Measurements from ENCODE around the gene ZCCHC14.
"Not testable (repeated sequence)": the region's sequence is repeated elsewhere in the genome, so short reads cannot be mapped to it uniquely, and the experiment has no call there.

ZCCHC14 gene

DNA sequence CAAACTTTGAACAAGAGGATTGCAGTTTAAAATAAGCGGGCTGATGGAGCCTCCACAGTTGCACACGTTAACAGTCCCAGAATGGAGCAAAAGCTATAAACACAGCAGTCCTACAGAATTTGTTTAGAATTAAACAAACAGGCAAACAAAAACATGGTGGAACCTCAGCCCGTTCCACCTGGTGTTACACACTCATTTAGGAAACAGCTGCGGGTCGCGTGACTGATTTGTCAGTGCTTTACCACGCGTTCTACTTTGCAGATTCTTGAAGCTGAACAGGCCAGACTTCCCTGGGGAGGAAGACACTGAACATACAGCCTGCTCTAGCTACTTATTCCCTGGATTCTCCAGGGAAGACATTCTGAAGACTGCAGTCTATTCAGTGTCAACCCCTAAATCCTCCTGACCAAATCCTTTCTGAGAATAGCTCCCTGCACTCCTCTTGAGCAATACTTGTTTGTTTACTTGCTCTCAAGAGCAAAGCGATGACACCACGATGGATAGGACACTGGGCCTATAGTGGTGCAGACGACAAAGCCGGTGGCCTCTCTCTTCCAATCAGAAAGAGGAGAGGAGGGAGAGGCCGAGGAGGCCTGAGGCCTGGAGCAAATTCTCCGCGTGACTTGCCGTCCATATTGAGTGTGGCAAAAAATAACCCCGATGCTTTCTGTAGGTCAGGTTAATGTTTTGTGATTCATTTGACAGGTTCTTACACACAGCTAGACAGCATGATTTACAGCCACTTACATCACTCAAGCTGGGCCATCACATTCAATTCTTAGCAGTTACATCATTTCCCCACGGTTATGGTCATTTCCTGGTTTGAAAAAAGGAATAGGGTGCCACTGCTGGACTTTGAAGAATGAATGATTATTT, 104.6 kb downstream of the ZCCHC14 start:
- H4K20me1 ChIP-seq (ENCODE audit: insufficient read depth): no peaks in the 10 kb centered on the region
- peak overlapping the region; percentile 49 for H2AFZ ChIP-seq (ENCODE audit: low read depth)
- peaks cover 24% of the 10 kb centered on the region for H3K4me1 ChIP-seq (ENCODE audit: low read depth, poor library complexity, severe bottlenecking)
- H3K36me3 ChIP-seq (ENCODE audit: insufficient read depth): no peaks in the 10 kb centered on the region
- peak overlapping the region; percentile 3; the same call in 1 of the 2 replicates for H3K9ac ChIP-seq
- H3K27ac ChIP-seq: peak overlapping the region; percentile 64
- TF ChIP-seq, protein P1, sequence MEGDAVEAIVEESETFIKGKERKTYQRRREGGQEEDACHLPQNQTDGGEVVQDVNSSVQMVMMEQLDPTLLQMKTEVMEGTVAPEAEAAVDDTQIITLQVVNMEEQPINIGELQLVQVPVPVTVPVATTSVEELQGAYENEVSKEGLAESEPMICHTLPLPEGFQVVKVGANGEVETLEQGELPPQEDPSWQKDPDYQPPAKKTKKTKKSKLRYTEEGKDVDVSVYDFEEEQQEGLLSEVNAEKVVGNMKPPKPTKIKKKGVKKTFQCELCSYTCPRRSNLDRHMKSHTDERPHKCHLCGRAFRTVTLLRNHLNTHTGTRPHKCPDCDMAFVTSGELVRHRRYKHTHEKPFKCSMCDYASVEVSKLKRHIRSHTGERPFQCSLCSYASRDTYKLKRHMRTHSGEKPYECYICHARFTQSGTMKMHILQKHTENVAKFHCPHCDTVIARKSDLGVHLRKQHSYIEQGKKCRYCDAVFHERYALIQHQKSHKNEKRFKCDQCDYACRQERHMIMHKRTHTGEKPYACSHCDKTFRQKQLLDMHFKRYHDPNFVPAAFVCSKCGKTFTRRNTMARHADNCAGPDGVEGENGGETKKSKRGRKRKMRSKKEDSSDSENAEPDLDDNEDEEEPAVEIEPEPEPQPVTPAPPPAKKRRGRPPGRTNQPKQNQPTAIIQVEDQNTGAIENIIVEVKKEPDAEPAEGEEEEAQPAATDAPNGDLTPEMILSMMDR (conservative IDR thresholded peaks at IDR 0.05; ENCODE audit: low read depth, low read length): no peak
- peak overlapping the region; percentile 46 for H3K4me2 ChIP-seq
- no peak overlapping the region for H3K4me3 ChIP-seq (IDR thresholded peaks at IDR 0.05; ENCODE audit: insufficient read depth, low read depth, low read length)
- H3K79me2 ChIP-seq (ENCODE audit: insufficient read depth, low read depth): peaks cover 4% of the 10 kb centered on the region; the same call in 1 of the 2 replicates
- no peaks in the 10 kb centered on the region for H3K27me3 ChIP-seq (ENCODE audit: insufficient read depth, low read depth)

DNA sequence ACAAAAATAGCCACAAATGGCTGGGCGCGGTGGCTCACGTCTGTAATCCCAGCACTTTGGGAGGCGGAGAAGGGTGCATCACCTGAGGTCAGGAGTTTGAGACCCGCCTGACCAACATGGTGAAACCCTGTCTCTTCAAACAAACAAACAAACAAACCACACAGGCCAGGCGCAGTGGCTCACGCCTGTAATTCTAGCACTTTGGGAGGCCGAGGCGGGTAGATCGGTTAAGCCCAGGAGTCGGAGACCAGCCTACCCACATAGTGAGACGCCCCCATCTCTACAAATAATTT, 108.0 kb downstream of the ZCCHC14 start:
- H2AFZ ChIP-seq (ENCODE audit: low read depth): peak overlapping the region; percentile 81; the same call in 1 of the 2 replicates
- not testable (repeated sequence) for H3K27me3 ChIP-seq (ENCODE audit: insufficient read depth, low read depth); H4K20me1 ChIP-seq (ENCODE audit: insufficient read depth); H3K36me3 ChIP-seq (ENCODE audit: insufficient read depth); H3K4me3 ChIP-seq (IDR thresholded peaks at IDR 0.05; ENCODE audit: insufficient read depth, low read depth, low read length)
- peak overlapping the region; percentile 64 for H3K4me2 ChIP-seq
- peaks cover 44% of the 10 kb centered on the region for H3K4me1 ChIP-seq (ENCODE audit: low read depth, poor library complexity, severe bottlenecking)
- H3K9ac ChIP-seq: peak overlapping the region; percentile 73
- peaks cover 32% of the 10 kb centered on the region for H3K79me2 ChIP-seq (ENCODE audit: insufficient read depth, low read depth)
- H3K27ac ChIP-seq: peak overlapping the region; percentile 77

DNA sequence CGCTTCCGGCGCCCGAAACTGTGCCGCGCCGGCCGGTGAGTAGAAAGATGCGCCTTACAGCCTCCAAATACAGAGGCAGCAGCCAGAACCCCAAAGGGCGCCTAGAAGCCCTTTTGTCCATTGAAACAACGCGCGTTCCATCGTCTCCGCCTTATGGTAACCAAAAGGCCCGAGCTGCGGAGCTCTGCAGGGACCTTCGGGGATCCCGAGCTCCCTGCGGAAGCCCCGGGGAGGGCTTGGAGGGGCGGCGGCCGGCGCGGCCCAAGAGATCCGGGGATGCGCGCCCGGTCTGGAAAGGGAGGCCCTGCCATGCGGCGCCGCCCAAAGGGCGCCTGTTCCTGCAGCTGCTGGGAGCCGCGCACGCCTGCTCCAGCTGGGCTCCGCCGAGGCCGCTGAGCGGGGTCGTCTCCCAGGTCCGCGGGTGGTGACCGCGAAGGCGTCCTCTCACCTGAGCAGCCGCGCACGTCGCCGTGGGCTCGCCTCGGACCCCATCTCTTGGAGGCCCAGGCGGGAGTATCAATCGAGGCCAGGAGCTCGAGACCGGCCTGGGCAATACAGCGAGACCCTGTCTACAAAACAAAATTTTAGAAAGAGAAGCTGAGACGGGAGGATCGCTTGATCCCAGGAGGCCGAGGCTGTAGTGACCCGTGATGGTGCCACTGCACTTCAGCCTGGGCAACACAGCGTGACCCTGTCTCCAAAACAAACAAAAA, 108.5 kb downstream of the ZCCHC14 start:
- H3K27ac ChIP-seq: peak overlapping the region; percentile 77
- H4K20me1 ChIP-seq (ENCODE audit: insufficient read depth): peaks cover 12% of the 10 kb centered on the region; the same call in 1 of the 2 replicates
- H3K36me3 ChIP-seq (ENCODE audit: insufficient read depth): no peaks in the 10 kb centered on the region
- peak overlapping the region; percentile 64 for H3K4me2 ChIP-seq
- peaks cover 37% of the 10 kb centered on the region for H3K79me2 ChIP-seq (ENCODE audit: insufficient read depth, low read depth)
- H3K4me3 ChIP-seq (IDR thresholded peaks at IDR 0.05; ENCODE audit: insufficient read depth, low read depth, low read length): no peak overlapping the region
- peaks cover 46% of the 10 kb centered on the region for H3K4me1 ChIP-seq (ENCODE audit: low read depth, poor library complexity, severe bottlenecking)
- H2AFZ ChIP-seq (ENCODE audit: low read depth): peak overlapping the region; percentile 81
- peak overlapping the region; percentile 73 for H3K9ac ChIP-seq
- TF ChIP-seq, protein P1 (conservative IDR thresholded peaks at IDR 0.05; ENCODE audit: low read depth, low read length): no peak
- no peaks in the 10 kb centered on the region for H3K27me3 ChIP-seq (ENCODE audit: insufficient read depth, low read depth)

DNA sequence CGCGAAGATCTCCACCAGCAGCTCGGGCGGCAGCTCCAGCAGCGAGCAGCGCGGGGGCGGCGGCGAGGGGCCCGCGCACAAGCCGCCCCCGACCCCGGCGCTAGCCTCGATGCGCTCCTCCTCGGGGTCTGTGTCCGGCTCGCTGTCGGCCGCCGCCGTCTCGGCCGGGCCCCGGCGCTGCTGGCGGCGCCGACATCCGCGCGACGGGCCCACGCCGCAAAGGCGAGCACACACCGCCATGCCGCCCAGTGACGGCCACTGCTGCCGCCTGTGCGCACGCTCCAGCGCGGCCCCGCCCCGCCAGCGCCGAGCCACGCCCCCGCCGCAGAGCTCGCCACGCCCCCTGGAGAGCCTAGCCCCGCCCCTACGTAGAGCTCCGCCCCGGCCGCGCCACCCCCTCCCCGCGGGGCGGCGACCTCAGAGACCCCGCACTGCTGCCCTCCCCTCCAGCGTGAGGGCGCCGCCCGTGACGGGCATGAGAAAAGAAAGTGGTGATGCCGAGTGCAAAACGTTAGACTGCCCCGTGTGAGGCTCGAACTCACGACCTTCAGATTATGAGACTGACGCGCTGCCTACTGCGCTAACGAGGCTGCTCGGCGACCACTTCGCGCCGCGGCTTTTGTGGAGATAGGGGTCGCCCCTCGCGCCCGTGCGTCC, 109.2 kb downstream of the ZCCHC14 start, which contains the start of gene FBXO31:
Gene FBXO31 (minus strand): TSS at position 272 of the 657 bp plus-strand sequence. CDS start 32 bp downstream, at position 240.
- Histone ChIP-seq H3K9ac (peak within 1 kb of the TSS; percentile 73), H3K4me1 (ENCODE audit: low read depth, poor library complexity, severe bottlenecking) (peaks cover 44% of the 10 kb centered on the region), H3K79me2 (ENCODE audit: insufficient read depth, low read depth) (peaks cover 42% of the 10 kb centered on the region), H4K20me1 (ENCODE audit: insufficient read depth) (peaks cover 16% of the 10 kb centered on the region; the same call in 1 of the 2 replicates), H2AFZ (ENCODE audit: low read depth) (peak within 1 kb of the TSS; percentile 81), H3K36me3 (ENCODE audit: insufficient read depth) (no peaks in the 10 kb centered on the region), H3K4me2 (peak within 1 kb of the TSS; percentile 93), H3K4me3 (IDR thresholded peaks at IDR 0.05; ENCODE audit: insufficient read depth, low read depth, low read length) (no peak within 1 kb of the TSS), H3K27ac (peak within 1 kb of the TSS; percentile 77), H3K27me3 (ENCODE audit: insufficient read depth, low read depth) (no peaks in the 10 kb centered on the region)
- TF ChIP-seq, protein P1 (conservative IDR thresholded peaks at IDR 0.05; ENCODE audit: low read depth, low read length): no peak
